Fibroblast of pulmonary artery (primary cell): ENCODE measurements around the gene ZFP3.
"Not testable (repeated sequence)": the region's sequence is repeated elsewhere in the genome, so short reads cannot be mapped to it uniquely, and the experiment has no call there.

Experiments used
- DNase-seq: peaks from one replicate; pipeline ENCODE4 v3.0.0-alpha.2; 2010; ENCODE audit warnings: low read depth
- H3K4me3 ChIP-seq: replicated peaks from 2 replicates; pipeline ENCODE4 v1.5.1; 2011; ENCODE audit warnings: low read depth, mild to moderate bottlenecking, control low read depth, low read length, moderate library complexity
- CTCF ChIP-seq: IDR thresholded peaks from 2 replicates; pipeline ENCODE4 v1.5.1; 2011; ENCODE audit warnings: mild to moderate bottlenecking, control low read depth, low read length, inconsistent platforms; ENCODE audit errors: missing control alignments

The ZFP3 gene

GRCh38 chr17:5128905-5129535 is 50.8 kb downstream of the ZFP3 start:
- H3K4me3 ChIP-seq = no peak overlapping the region
- no peak for TF ChIP-seq CTCF
- DNase-seq = no peak

GRCh38 chr17:5129770-5130169 is 51.5 kb downstream of the ZFP3 start:
- H3K4me3 ChIP-seq, DNase-seq: not testable (repeated sequence)

- not testable (repeated sequence) for DNase-seq, H3K4me3 ChIP-seq
These were observed 52.0 kb downstream of the ZFP3 start for GRCh38 chr17:5130261-5130660.

GRCh38 chr17:5130687-5131086 is 52.4 kb downstream of the ZFP3 start:
- DNase-seq, H3K4me3 ChIP-seq: not testable (repeated sequence)

GRCh38 chr17:5131146-5131715 is 53.0 kb downstream of the ZFP3 start:
- TF ChIP-seq CTCF = no peak
- DNase-seq = no peak
- no peak overlapping the region for H3K4me3 ChIP-seq

GRCh38 chr17:5131799-5132502 is 53.7 kb downstream of the ZFP3 start:
- DNase-seq, H3K4me3 ChIP-seq: not testable (repeated sequence)

GRCh38 chr17:5132503-5133225 is 54.4 kb downstream of the ZFP3 start:
- not testable (repeated sequence) for DNase-seq, H3K4me3 ChIP-seq

- H3K4me3 ChIP-seq = no peak overlapping the region
- TF ChIP-seq CTCF = no peak
- no peak for DNase-seq
These were observed 55.0 kb downstream of the ZFP3 start for GRCh38 chr17:5133311-5133710.

- DNase-seq, H3K4me3 ChIP-seq: not testable (repeated sequence)
These were observed 55.7 kb downstream of the ZFP3 start for GRCh38 chr17:5133961-5134360.

- H3K4me3 ChIP-seq, DNase-seq: not testable (repeated sequence)
These were observed 56.3 kb downstream of the ZFP3 start for GRCh38 chr17:5134571-5134970.

- not testable (repeated sequence) for DNase-seq, H3K4me3 ChIP-seq
These were observed 57.0 kb downstream of the ZFP3 start for GRCh38 chr17:5135131-5135712.
